Stimulated activated CD8-positive, alpha-beta memory T cell treated with anti-CD3 and anti-CD28 coated beads, Interleukin-2, amount 100 ng/mL, for 1 hour (primary cell): Measurements from ENCODE around the gene CHPF2.

Experiments
- DNase-seq, 2 donors: peaks; one replicate each; pipeline ENCODE4 v3.0.0-alpha.2; 2020; ENCODE audit warnings: low read depth in 2 of 2

Gene CHPF2

DNA sequence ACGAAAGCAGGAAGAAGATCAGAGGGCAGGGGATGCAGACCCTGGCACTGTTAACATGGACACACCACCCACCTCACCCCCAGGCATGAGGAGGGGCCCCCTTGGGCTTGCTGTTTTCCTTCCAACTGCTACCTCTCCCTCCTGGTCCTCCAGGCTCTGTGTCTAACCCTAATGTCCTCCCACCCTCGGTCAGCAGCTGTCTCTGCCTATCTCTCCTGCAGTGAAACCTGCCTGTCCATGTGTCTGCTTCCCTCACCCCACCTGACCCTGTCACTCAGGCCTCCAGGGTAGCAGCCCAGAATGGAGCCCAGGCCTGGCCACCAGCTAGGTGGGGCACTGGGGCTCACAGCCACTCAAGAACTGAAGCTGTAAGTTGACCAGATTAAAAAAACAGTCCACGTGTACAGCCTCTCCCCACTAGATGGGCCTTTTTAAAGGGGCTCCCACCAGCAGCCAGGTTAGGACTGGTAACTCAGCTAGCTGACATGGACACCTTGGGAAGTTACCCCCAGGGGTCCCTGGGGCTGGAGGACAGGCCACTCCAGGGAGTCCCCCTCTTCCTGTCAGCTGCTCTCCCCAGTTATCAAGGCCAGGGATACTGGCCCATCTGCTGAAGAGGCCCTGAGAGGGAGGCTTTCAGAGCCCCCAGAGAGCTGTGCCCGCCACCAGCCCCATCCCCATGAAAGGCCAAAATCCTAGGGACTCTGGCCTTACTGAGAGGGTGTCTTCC is 14.7 kb downstream of the CHPF2 start:
- DNase-seq = no peak

DNA sequence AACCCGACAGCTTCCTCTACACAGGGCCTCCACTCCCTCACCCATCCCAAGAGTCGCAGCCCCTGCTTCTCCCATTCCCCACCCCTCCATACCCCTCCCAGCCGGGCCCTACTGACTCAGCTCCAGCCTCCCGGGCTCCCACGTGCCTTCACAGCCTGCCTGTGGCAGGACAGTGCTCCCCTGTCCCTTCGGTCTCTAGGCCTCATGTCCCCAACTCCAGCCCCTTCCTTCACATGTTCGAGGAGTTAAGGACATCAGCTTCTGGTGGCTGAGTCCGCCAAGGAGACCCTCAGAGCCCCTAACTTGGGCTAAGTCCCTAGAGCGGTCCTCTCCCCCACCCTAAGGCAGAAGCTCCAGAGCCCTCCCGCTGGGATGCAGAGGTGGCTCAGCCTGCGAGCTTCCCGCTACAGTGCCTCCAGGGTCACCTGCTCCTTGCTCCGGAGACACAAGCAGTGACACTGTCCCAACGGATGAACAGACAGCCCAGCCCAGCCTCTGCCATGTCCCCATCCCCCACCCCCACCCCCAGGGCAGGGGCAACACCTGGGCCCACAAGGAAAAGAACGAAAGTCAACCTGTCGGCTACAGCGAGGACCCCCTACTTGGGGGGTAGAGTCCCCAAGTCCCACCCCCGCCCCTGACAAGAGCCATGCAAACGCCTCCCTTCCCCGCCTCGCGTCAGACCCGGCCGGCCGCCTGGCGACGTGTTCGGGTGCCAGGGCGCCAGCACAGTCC is 15.5 kb downstream of the CHPF2 start:
- no peak for DNase-seq

DNA sequence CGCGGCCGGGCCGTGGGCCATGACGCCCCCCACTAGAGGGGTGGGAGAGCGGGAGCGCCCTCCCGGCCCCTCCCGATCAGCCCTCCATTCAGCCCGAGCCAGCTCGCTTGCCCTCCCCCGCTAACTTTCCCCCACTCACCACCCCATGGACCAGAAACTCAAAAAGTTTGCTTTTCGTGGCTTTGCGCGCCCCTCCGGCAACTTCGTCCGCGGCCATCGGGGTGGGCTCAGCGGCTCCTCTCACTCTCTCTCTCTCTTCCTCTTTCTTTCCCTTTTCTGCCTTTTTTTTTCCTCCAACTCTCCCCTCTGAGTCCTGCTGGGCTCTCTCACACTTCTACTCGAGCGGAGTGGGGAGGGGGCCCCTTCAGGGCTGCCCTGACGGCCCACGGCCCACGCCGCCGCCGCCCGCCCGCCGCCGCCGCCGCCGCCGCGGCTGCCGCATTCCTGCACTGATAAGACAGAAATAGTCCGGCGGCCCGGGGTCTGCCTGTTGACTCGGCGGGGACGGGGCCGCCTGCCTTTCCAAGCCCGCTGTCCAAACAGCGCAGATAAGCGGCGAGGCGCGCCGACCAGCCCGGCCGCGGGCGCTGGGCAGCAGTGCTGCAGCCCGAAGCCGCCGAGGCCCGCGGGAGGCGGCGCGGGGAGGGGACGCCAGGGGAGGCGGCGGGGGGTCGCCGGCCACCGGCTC is 16.2 kb downstream of the CHPF2 start, which contains the start of gene SMARCD3:
TSS of gene SMARCD3 (minus strand) at position 349 of the 688 bp plus-strand sequence. CDS start at position 217, 132 bp downstream.
- DNase-seq = no peak

DNA sequence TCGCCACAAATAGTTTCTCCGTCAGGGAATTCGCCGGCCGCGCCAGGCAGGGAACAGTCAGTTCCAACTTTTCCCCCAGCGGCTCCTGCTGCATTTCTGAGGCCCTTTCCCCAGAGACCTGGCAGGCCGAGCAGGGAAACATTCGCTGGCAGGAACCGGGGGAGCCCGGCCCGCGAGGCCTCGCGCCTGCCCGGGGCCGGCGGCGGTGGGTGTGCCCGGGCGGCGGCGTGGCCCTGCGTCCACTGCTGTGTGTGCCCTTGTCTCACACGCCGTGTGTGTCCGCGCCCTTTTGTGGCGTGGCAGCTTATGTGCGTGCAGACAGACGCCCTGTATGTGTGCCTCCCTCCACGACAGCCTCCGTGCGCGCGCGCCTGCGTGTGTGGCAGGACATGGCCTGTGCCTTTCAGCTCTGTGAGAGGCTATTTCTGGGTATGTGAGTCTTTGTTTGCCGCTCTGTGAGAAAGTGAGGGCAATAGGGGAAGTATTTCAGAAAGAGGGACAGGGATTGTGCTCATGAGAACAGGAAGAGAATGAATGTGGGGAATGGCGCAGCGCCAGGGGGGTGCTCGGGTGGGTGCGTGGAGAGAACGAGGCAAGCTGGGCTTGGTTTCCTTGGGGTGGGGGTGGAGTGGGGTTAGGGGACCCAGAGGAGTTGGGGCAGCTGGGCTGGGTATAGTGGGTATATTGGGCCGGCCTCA is 16.9 kb downstream of the CHPF2 start:
- no peak for DNase-seq

DNA sequence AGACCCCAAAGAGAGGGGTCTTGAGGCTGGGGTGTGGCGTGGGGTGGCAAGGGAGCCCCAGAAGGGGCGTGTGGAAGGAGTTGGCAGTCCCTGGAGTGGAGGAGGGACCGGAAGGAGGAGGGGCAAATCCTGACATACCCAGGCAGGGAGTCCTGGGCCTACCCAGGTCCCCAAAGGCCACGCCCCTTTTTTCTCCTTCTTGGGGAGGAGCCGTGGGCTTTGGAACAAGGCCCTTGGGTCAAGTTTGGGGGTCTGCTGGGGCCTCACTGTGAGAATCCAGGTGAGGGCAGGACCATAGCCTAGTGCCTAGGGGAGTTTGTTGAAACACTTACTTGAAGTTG is 17.4 kb downstream of the CHPF2 start:
- DNase-seq = no peak

DNA sequence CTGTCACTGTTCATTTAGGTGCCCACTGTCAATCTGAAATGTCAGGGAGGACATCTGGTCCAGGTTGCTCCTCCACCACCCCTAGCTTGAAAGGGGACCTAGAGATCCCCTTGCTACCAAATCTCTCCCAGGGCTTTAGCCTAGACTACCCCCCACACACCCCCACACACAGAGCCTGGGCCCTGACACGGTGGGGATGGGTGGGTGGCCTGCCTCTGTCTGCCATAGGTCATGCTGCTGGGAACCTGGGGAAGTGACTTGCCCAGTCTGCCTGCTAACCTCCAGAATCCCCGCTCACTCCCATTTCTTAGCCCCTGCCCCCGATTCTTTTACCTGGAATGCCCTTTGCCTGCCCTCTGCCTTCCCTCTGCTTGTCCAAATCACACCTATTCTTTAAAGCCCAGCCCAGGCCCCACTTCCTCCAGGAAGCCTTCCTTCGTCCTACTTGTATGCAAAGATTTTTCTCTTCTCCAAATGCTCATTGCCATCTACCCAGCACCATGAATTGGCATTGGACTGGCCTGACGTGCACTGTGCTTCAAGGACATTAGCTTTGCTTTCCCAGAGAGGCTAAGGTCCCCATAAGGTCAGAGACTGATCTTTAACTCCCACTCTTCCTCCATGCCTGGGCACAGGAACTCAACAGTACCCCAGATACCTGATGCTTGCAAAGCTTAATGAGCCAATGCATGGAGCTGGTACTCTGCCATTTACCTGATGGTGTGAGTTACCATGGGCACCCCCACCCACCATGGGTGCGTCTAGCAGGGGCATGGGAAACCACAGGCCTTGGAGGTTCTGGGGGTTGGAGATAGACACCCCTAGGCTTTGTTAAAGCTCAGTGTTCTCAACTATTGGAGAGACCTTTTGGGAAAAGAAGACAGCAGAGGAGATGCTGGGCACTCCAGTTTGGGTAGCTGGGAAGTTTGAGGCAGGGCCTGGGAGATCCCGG is 18.2 kb downstream of the CHPF2 start:
- DNase-seq = no peak

DNA sequence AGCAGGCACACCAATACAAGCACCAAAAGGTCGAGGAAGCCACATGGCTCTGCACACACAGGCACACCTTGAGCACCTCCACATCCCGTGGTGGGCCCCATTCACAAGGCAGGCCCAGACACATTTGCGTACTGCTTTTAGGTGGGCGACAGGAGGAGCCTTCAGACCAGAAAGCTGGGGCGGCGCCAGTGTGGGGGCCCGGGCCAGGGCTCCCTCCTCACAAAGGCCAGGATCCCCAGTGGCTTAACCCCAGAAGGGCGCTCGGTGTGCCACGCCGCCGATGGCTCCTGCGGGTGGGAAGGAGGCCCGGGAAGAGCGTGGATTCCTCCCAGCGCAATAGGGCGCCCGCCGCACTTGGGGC is 19.0 kb downstream of the CHPF2 start:
- no peak for DNase-seq

DNA sequence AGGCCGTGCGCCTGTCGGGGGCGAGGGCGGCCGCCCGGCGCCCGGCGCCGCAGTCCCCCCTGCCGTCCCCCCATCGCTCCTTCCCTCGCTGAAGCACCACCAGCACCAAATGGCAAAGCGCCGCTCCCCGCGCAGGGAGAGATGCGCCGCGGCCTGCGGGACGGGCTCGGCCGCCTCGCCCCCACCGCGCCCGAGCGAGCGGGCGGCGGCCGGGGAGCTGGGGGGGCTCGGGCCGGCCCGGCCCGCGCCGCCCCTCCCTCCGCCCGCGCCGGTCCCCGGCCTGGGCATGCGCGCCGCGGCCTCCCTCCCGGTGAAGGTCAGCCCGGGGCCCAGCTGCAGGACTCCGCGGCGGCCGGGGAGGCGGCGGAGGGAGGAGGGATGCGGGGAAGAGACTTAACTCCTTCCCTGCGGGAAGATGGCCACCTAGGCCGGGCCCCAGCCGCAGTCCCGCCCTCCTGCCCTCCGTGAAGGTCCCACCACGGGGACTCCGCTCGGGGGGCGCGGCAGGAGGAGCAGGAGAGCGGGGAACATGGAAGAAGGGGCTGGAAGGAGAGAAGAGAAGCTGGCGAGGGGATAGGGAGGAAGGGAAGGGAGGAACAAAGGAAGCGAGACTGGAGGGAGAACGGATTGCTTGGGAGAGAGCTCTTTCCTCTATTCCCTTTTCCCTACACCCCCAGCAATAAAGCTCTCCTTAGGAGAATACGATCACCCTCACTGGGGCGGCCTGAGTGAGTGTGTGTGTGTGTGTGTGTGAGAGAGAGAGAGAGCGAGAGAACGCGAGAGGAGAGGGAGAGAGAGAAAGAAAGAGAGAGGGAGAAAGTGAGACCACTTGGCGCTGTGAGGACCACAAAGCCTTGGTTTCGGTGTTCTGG is 19.6 kb downstream of the CHPF2 start:
- no peak for DNase-seq

DNA sequence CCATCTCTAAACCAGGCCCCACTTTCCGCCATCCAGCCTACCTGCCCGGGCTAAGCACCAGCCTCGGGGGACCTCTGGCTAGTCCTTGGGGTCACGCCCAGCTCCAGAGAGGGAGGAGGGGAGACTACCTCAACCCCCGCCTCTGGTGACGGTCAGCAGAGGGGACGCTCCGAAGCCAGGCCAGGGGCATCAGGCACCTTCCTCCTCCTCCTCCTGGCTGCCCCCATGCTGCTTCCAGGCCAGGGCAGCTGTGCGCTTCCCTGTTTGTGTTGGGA is 20.2 kb downstream of the CHPF2 start:
- DNase-seq = no peak

DNA sequence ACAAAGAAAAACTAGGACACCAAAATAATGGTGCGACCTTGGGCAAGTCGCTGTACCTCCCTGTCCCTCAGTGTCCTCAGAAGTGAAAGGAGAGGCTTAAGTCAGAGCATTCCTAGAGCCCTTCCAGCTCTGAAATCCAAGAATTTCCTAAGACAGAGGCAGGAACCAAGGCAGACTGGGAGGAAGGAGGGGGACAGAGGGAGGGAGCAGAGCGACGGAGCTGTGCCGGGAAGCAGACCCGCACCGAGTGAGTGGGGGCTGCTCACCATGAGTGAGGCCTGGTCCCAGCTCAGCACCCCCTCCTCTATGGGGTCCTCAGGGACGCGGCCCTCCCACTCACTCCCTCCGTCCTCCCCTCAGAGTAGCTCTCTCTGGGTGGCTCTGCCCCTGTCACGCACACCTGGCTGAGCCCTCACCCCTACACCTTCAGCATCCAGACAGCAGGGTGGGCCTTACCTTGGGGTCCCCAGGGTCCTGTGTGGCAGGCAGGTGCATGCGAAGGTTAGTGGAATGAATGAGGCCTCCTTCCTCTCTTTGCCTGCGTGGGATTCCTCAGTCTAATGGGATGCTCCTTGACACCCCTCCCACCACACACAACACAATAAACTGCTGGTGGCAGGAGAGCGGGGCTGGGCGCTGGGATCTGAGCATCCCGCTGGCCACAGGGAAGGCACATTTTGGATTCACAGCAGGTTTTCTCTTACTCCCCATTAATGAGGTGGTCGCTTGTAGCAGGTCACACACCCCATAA is 20.9 kb downstream of the CHPF2 start:
- DNase-seq = no peak

DNA sequence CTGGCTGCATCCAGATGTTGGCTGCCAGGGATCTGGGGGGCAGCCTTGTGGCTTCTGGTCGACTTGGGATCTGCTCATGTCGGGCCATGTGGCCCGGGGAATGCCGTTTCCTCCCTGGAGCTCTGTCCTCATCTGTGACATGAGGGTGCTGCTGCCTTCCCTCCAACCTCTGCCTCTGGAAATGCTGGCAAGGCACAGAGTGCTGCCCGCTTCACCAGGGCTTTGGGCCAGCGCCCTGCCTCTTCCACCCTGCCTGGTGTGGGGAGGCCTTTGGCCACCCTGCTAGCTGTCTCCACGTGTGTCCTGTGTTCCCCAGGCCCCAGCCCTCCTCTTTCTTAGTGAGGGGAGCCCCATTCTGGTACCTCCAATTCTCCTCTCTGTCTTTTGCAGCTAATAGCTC is 22.0 kb downstream of the CHPF2 start:
- DNase-seq = no peak

DNA sequence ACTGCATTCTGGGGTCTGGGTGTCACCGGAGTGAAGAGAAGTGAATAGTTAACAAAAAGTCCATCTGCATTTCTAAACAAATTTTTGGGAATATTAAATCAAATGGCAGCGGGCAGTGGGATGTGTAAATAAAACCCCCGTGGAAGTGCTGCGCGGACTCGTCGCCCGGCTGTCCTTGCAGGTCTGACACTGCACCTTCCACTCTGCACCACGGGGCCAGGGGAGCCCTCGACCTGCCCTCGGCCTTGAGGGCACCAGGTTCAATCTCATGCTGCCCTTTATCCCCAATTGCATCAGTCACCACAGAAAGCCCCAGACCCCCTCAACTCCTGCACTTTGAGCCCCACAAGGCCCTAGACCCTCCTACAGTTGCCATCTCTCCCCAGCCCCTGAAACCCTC is 22.6 kb downstream of the CHPF2 start:
- no peak for DNase-seq

DNA sequence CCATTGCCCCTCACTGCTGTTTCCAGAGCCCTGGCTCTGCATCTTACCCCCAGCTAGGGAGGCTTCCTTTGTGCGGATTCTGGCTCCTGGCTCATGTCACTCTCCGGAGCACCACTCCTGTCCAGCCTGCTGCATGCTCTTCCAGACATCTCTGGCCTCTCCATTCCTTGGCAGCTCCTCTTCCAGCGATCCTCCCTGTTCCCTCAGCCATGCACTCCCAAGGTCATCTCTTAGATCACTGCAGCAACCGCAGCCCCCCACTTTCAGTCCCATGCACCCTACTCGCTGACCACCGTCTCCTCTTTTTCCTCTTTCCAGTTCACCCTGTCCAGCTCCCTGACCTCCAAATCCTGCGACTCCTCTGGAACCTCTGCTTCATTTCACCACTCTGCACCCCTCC is 23.1 kb downstream of the CHPF2 start:
- DNase-seq = no peak

DNA sequence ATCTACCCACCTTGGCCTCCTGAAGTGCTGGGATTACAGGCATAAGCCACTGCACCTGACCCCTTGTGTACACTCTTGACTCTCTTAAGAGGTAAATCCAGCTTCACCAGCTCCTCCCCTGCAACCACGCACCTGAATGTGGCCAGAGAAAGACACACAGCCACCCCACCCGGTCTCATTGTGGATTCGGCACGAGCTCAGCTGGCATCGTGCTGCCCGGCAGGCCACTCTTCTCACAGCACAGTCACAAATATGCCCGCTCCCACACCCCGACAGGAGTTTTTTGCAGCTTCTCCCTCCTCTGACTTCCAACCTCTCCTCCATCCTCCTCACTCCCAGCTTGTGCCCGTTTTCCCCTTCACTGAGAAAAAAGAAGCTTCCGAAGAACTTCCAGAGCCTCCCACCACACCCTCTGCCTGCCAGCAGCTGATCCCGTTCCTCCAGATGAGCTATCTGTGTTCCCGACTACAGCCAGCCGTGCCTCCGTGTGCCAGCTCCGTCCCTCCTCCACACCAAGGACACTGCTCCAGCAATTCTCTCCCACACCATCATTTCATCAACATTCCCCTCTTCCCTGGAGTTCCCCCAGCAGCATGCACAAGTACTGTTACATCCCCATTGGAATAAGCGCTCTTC is 24.2 kb downstream of the CHPF2 start:
- DNase-seq = no peak

DNA sequence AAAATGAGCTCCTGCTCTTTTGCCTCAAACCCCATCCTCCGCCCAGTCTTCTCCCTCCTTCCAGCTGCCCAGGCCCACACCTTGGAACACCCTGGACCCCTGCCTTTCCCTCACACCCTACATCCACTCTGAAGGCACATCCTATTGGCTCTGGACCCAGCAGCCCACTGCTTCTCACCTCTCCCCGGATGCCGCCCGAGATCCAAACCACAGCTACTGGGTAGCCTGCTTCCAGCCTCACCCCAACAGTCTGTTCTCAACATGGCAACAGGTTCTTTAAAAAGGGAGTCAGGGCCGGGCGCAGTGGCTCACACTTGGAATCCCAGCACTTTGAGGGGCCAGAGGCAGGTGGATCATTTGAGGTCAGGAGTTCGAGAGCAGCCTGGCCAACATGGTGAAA is 25.7 kb downstream of the CHPF2 start:
- DNase-seq = no peak

DNA sequence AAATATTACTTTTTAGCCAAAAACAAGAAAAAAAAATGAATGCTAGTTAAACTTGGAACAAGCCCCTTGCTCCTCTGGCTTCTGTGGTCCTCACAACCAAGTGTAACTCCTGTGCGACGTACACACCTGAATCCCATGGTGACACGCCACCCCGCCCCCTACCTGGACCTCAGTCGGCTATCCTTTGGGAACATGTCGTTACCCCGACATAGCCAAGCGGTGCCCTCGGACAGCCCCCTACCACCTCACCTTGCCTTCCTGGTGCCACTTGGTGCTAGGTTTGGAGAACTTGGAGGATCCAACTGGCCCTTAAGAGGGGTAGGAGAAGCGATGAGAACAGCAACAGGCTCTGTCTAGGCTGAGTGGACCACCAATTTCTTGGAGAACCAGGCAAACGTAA is 28.2 kb downstream of the CHPF2 start:
- DNase-seq = no peak

DNA sequence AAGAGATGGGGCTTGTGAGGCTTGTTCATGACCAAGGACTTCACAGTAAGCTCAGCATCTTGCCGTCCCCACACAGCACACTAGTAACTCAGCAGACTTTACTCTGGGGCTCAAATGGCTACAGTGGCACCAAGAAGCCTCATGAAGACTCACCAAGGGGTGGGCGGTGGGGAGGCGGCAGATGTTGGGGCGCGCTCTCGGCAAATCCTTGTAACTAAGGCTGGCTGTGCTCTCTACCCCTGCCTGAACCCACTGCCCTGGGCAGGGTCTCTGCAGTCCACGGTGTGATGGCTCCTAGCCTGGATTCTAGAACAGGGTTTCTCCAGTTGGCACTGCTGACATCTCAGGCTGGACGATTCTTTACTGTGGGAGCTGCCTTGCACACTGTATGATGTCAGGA is 28.6 kb downstream of the CHPF2 start:
- no peak for DNase-seq

DNA sequence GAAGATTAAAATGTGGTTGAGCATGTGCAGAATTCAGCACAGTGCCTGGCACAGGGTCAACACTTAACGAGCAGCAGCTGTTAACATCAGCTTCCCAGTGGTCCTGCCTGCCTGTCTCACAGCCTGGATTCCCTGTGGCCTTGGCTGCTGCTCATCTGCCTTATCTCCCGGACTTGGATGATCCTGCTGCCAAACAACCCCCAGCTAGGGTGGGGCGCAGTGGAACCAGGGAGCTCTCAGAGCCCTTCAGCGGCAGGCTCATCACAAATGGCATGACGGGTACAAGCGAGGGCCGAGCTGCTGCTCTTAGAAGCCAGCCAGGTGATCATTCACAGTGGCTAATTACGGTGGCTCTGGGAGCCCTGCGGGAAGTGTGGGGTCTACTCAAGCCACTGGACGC is 29.2 kb downstream of the CHPF2 start:
- DNase-seq = no peak

DNA sequence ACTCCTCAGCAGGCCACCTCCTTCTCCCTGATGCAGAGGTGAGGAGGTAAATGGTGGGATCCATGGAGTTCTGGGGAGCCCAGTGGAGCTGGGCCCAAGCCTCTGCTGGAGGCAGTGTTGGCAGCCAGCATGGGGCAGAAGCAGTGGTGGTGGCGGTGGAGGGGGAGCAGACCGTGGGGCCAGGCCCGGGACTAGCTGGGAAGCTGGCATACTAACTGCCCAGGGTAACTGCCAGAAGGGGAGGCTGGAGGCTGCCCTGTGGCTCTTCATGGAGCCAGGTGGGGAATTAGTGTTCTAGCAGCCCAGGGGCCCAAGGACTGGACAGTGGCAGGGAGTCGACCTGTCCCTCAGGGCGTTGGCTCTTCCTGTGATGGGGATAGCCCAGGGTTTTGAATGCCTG is 32.3 kb downstream of the CHPF2 start:
- DNase-seq = no peak
